SIG-M5 treated with dmso at 0.1 percent for 504 hours (cell line): Measurements from ENCODE around the gene AP3S1.
"Not testable (repeated sequence)": the region's sequence is repeated elsewhere in the genome, so short reads cannot be mapped to it uniquely, and the experiment has no call there.

ENCODE experiments used
- DNase-seq: peaks from one replicate; lab custom pipeline; 2025; ENCODE audit not compliant: unreplicated experiment; lab: John Stamatoyannopoulos, UW

Gene AP3S1

GRCh38 chr5:115841382-115842088 is at the start of gene AP3S1, which contains the start of gene ATG12:
AP3S1 (plus strand) TSS chr5:115841935; CDS start chr5:115842038, 103 bp downstream.
ATG12 (minus strand) TSS chr5:115841565; CDS start chr5:115841552, 13 bp downstream.
- DNase-seq = peak; percentile 96

- no peak for DNase-seq
Measured at GRCh38 chr5:115795700-115796099, 46.0 kb upstream of the AP3S1 start.

GRCh38 chr5:115796656-115797055 is 45.1 kb upstream of the AP3S1 start:
- no peak for DNase-seq

- no peak for DNase-seq
Measured at GRCh38 chr5:115798252-115798651, 43.5 kb upstream of the AP3S1 start.

- DNase-seq = no peak
Measured at GRCh38 chr5:115800108-115800507, 41.6 kb upstream of the AP3S1 start.

- no peak for DNase-seq
Measured at GRCh38 chr5:115801152-115801551, 40.6 kb upstream of the AP3S1 start.

GRCh38 chr5:115801984-115802383 is 39.8 kb upstream of the AP3S1 start:
- DNase-seq = no peak

GRCh38 chr5:115806986-115807653 is 34.6 kb upstream of the AP3S1 start:
- no peak for DNase-seq

- no peak for DNase-seq
Measured at GRCh38 chr5:115807654-115808052, 34.1 kb upstream of the AP3S1 start.

GRCh38 chr5:115808066-115808465 is 33.7 kb upstream of the AP3S1 start:
- DNase-seq = not testable (repeated sequence)

- DNase-seq = no peak
Measured at GRCh38 chr5:115809946-115810345, 31.8 kb upstream of the AP3S1 start.

GRCh38 chr5:115810761-115811160 is 31.0 kb upstream of the AP3S1 start:
- no peak for DNase-seq

- no peak for DNase-seq
Measured at GRCh38 chr5:115811406-115811805, 30.3 kb upstream of the AP3S1 start.

GRCh38 chr5:115812372-115812771 is 29.4 kb upstream of the AP3S1 start:
- DNase-seq = no peak

GRCh38 chr5:115813719-115814118 is 28.0 kb upstream of the AP3S1 start:
- no peak for DNase-seq

- DNase-seq = no peak
Measured at GRCh38 chr5:115815006-115815692, 26.6 kb upstream of the AP3S1 start.

GRCh38 chr5:115815693-115816225 is 26.0 kb upstream of the AP3S1 start:
- no peak for DNase-seq

- DNase-seq = no peak
Measured at GRCh38 chr5:115816226-115817081, 25.3 kb upstream of the AP3S1 start, which contains the start of gene CDO1. CDO1 (minus strand) TSS chr5:115816659; CDS start chr5:115816397, 262 bp downstream.

GRCh38 chr5:115817386-115817785 is 24.3 kb upstream of the AP3S1 start:
- DNase-seq = no peak

GRCh38 chr5:115818821-115819220 is 22.9 kb upstream of the AP3S1 start:
- DNase-seq = no peak

GRCh38 chr5:115820846-115821245 is 20.9 kb upstream of the AP3S1 start:
- no peak for DNase-seq
